Neural cell (in vitro differentiated cells): ENCODE results near the gene MPEG1.

Experiments used
- EP300 ChIP-seq: fragments of 450-650 bp; conservative IDR thresholded peaks from 2 replicates; pipeline ENCODE4 v1.6.1; 2014; ENCODE audit warnings: antibody characterized with exemption, mild to moderate bottlenecking, moderate library complexity; ENCODE audit not compliant: poor library complexity, severe bottlenecking
- EZH2 ChIP-seq: fragments of 200-600, 300-800 bp; shearing (Covaris generic), sonication (generic); IDR thresholded peaks from 2 replicates; pipeline ENCODE4 v1.6.1; 2014; ENCODE audit warnings: antibody characterized with exemption, low read length, borderline replicate concordance, mild to moderate bottlenecking; ENCODE audit not compliant: insufficient read depth, poor library complexity, severe bottlenecking
- POLR2AphosphoS5 ChIP-seq: IDR thresholded peaks from 2 replicates; pipeline ENCODE4 v1.6.1; 2012
- TF ChIP-seq, protein P1 (sequence below): fragments of 450-650 bp; IDR thresholded peaks from 2 replicates; pipeline ENCODE4 v1.5.1; 2014; ENCODE audit warnings: antibody characterized with exemption, mild to moderate bottlenecking, moderate library complexity; ENCODE audit not compliant: poor library complexity, severe bottlenecking
- TF ChIP-seq, protein P2 (sequence below): IDR thresholded peaks from 2 replicates; pipeline ENCODE4 v1.6.1; 2012; ENCODE audit warnings: borderline replicate concordance

DNA sequence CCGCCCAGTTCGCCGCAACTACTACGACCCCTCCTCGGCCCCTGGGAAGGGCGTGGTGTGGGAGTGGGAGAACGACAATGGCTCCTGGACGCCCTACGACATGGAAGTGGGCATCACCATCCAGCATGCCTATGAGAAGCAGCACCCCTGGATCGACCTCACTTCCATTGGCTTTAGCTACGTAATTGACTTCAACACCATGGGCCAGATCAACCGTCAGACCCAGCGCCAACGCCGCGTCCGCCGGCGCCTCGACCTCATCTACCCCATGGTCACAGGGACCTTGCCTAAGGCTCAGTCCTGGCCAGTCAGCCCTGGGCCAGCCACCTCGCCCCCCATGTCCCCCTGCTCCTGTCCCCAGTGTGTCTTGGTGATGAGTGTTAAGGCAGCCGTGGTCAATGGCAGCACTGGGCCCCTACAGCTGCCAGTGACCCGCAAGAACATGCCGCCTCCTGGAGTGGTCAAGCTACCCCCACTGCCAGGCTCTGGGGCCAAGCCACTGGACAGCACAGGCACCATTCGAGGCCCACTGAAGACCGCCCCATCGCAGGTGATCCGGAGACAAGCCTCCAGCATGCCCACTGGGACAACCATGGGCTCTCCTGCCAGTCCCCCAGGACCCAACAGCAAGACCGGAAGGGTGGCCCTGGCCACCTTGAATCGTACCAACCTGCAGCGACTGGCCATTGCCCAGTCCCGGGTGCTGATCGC, 30.8 kb downstream of the MPEG1 start:
- TF ChIP-seq, protein P1, sequence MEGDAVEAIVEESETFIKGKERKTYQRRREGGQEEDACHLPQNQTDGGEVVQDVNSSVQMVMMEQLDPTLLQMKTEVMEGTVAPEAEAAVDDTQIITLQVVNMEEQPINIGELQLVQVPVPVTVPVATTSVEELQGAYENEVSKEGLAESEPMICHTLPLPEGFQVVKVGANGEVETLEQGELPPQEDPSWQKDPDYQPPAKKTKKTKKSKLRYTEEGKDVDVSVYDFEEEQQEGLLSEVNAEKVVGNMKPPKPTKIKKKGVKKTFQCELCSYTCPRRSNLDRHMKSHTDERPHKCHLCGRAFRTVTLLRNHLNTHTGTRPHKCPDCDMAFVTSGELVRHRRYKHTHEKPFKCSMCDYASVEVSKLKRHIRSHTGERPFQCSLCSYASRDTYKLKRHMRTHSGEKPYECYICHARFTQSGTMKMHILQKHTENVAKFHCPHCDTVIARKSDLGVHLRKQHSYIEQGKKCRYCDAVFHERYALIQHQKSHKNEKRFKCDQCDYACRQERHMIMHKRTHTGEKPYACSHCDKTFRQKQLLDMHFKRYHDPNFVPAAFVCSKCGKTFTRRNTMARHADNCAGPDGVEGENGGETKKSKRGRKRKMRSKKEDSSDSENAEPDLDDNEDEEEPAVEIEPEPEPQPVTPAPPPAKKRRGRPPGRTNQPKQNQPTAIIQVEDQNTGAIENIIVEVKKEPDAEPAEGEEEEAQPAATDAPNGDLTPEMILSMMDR = no peak
- no peak for TF ChIP-seq POLR2AphosphoS5
- TF ChIP-seq EZH2 = no peak
- TF ChIP-seq, protein P2, sequence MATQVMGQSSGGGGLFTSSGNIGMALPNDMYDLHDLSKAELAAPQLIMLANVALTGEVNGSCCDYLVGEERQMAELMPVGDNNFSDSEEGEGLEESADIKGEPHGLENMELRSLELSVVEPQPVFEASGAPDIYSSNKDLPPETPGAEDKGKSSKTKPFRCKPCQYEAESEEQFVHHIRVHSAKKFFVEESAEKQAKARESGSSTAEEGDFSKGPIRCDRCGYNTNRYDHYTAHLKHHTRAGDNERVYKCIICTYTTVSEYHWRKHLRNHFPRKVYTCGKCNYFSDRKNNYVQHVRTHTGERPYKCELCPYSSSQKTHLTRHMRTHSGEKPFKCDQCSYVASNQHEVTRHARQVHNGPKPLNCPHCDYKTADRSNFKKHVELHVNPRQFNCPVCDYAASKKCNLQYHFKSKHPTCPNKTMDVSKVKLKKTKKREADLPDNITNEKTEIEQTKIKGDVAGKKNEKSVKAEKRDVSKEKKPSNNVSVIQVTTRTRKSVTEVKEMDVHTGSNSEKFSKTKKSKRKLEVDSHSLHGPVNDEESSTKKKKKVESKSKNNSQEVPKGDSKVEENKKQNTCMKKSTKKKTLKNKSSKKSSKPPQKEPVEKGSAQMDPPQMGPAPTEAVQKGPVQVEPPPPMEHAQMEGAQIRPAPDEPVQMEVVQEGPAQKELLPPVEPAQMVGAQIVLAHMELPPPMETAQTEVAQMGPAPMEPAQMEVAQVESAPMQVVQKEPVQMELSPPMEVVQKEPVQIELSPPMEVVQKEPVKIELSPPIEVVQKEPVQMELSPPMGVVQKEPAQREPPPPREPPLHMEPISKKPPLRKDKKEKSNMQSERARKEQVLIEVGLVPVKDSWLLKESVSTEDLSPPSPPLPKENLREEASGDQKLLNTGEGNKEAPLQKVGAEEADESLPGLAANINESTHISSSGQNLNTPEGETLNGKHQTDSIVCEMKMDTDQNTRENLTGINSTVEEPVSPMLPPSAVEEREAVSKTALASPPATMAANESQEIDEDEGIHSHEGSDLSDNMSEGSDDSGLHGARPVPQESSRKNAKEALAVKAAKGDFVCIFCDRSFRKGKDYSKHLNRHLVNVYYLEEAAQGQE = no peak
- no peak for TF ChIP-seq EP300
